Urinary bladder (tissue), 4 donors: ENCODE measurements around the gene RASSF4. TPM values are rescaled to one million over a fixed set of nuclear protein-coding genes. Genes with fewer than 3 reads are reported as not detected.
A peak's percentile ranks its signal among the peaks of the same experiment; 100 is the strongest.

Source experiments
- DNase-seq: peaks from one replicate; pipeline ENCODE4 v3.0.0-alpha.2; 2015; ENCODE audit errors: extremely low spot score
- H3K27ac ChIP-seq: one replicate; pipeline ENCODE4 v1.5.1; 2013; ENCODE audit warnings: low read depth, mild to moderate bottlenecking, moderate library complexity
- H3K36me3 ChIP-seq: one replicate; pipeline ENCODE4 v1.6.1; 2013; ENCODE audit warnings: mild to moderate bottlenecking, moderate library complexity; ENCODE audit not compliant: insufficient read depth
- H3K4me1 ChIP-seq: one replicate; pipeline ENCODE4 v1.6.1; 2013; ENCODE audit warnings: mild to moderate bottlenecking, moderate library complexity; ENCODE audit not compliant: insufficient read depth
- H3K4me3 ChIP-seq: one replicate; pipeline ENCODE4 v1.5.1; 2013; ENCODE audit warnings: low read depth, low read length
- WGBS: extraction: QIAGEN DNeasy Blood & Tissue Kit; methylation state at CpG from one replicate; pipeline ENCODE4 v1.1.7; 2013; 5-methylcytosine and 5-hydroxymethylcytosine counted together
- polyA plus RNA-seq: library from polyadenylated mRNA; stranded (reverse); fragments of 200-250 nt; gene quantifications from one replicate; pipeline ENCODE4 v1.2.3, GENCODE V29; 2013
- total RNA-seq: library from RNA; depleted of rRNA; stranded (reverse); fragments of >200 nt; gene quantifications from one replicate; pipeline ENCODE4 v1.2.3, GENCODE V29; 2014
- donor health status: healthy with polysubstance abuse.
- donor health status: healthy.

The RASSF4 gene
- total and polyA plus RNA-seq, 2 donors: 12.2 to 55.1 TPM

- Histone ChIP-seq H3K27ac (no peak overlapping the region), H3K4me1 (no peaks in the 10 kb centered on the region), H3K36me3 (no peaks in the 10 kb centered on the region), H3K4me3 (no peak overlapping the region)
- DNase-seq: no peak
- WGBS: 94% methylated on average over 14 of the region's 14 CpGs
These were observed 33.8 kb downstream of the RASSF4 start for GRCh38 chr10:44993226-44993921.

- no peaks in the 10 kb centered on the region for H3K4me1 ChIP-seq
- WGBS: 89% methylated on average over 11 of the region's 11 CpGs
- DNase-seq: no peak
- no peak overlapping the region for H3K27ac ChIP-seq
- H3K4me3 ChIP-seq: no peak overlapping the region
- no peaks in the 10 kb centered on the region for H3K36me3 ChIP-seq
These were observed 34.5 kb downstream of the RASSF4 start for GRCh38 chr10:44993922-44994751.

GRCh38 chr10:44994752-44995530 lies 35.3 kb downstream of the RASSF4 start:
- no peaks in the 10 kb centered on the region for H3K4me1 ChIP-seq
- WGBS: 87% methylated on average over 9 of the region's 9 CpGs
- no peak for DNase-seq
- no peaks in the 10 kb centered on the region for H3K36me3 ChIP-seq
- peak overlapping the region; percentile 28 for H3K27ac ChIP-seq
- H3K4me3 ChIP-seq: no peak overlapping the region

GRCh38 chr10:44995581-44995913 lies 35.9 kb downstream of the RASSF4 start:
- no peaks in the 10 kb centered on the region for H3K4me1 ChIP-seq
- peak overlapping the region; percentile 28 for H3K27ac ChIP-seq
- 34% methylated on average over 4 of the region's 4 CpGs for WGBS
- no peak overlapping the region for H3K4me3 ChIP-seq
- DNase-seq: no peak
- no peaks in the 10 kb centered on the region for H3K36me3 ChIP-seq

- DNase-seq: no peak
- Histone ChIP-seq H3K4me3 (no peak overlapping the region), H3K27ac (peak overlapping the region; percentile 89), H3K4me1 (no peaks in the 10 kb centered on the region), H3K36me3 (no peaks in the 10 kb centered on the region)
- WGBS: 22% methylated on average over 9 of the region's 9 CpGs
These were observed 36.5 kb downstream of the RASSF4 start for GRCh38 chr10:44995914-44996669.

- no peaks in the 10 kb centered on the region for H3K36me3 ChIP-seq
- DNase-seq: no peak
- H3K4me3 ChIP-seq: no peak overlapping the region
- H3K27ac ChIP-seq: peak overlapping the region; percentile 89
- no peaks in the 10 kb centered on the region for H3K4me1 ChIP-seq
- WGBS: 90% methylated on average over 6 of the region's 6 CpGs
These were observed 37.6 kb downstream of the RASSF4 start for GRCh38 chr10:44997105-44997748.

GRCh38 chr10:44998146-44998631 lies 38.6 kb downstream of the RASSF4 start:
- no peaks in the 10 kb centered on the region for H3K36me3 ChIP-seq
- no peaks in the 10 kb centered on the region for H3K4me1 ChIP-seq
- no peak for DNase-seq
- H3K4me3 ChIP-seq: no peak overlapping the region
- WGBS: 81% methylated on average over 6 of the region's 6 CpGs
- H3K27ac ChIP-seq: no peak overlapping the region

- no peaks in the 10 kb centered on the region for H3K36me3 ChIP-seq
- H3K4me1 ChIP-seq: no peaks in the 10 kb centered on the region
- WGBS: 46% methylated on average over 12 of the region's 12 CpGs
These were observed 40.6 kb downstream of the RASSF4 start for GRCh38 chr10:45000138-45000751.

GRCh38 chr10:45000752-45001380 lies 41.3 kb downstream of the RASSF4 start, which contains the start of gene ZNF22:
ZNF22 (plus strand) TSS chr10:45000923; CDS start chr10:45003369, 2,446 bp downstream.
- H3K4me1 ChIP-seq: no peaks in the 10 kb centered on the region
- peak within 1 kb of the TSS; percentile 91 for H3K27ac ChIP-seq
- H3K4me3 ChIP-seq: peak within 1 kb of the TSS; percentile 67
- DNase-seq: peak; percentile 59
- H3K36me3 ChIP-seq: no peaks in the 10 kb centered on the region
- WGBS: under 1% methylated on average over 79 of the region's 79 CpGs

More at GRCh38 chr10:45000138-45000751, 40.6 kb downstream of the RASSF4 start:
- no peak for DNase-seq
- H3K27ac ChIP-seq: peak overlapping the region; percentile 91
- peak overlapping the region; percentile 67 for H3K4me3 ChIP-seq

GRCh38 chr10:45001381-45002148 lies 42.0 kb downstream of the RASSF4 start:
- Histone ChIP-seq H3K4me1 (no peaks in the 10 kb centered on the region), H3K4me3 (peak overlapping the region; percentile 67), H3K27ac (peak overlapping the region; percentile 91), H3K36me3 (no peaks in the 10 kb centered on the region)
- 19% methylated on average over 13 of the region's 13 CpGs for WGBS
- no peak for DNase-seq

GRCh38 chr10:45003432-45004000 lies 43.9 kb downstream of the RASSF4 start:
- Histone ChIP-seq H3K27ac (no peak overlapping the region), H3K4me1 (no peaks in the 10 kb centered on the region), H3K4me3 (no peak overlapping the region), H3K36me3 (no peaks in the 10 kb centered on the region)
- 90% methylated on average over 10 of the region's 10 CpGs for WGBS
- no peak for DNase-seq
